ENCODE results near the gene PIWIL4.
"Not testable (repeated sequence)": the region's sequence is repeated elsewhere in the genome, so short reads cannot be mapped to it uniquely, and the experiment has no call there.

PIWIL4 gene

DNA sequence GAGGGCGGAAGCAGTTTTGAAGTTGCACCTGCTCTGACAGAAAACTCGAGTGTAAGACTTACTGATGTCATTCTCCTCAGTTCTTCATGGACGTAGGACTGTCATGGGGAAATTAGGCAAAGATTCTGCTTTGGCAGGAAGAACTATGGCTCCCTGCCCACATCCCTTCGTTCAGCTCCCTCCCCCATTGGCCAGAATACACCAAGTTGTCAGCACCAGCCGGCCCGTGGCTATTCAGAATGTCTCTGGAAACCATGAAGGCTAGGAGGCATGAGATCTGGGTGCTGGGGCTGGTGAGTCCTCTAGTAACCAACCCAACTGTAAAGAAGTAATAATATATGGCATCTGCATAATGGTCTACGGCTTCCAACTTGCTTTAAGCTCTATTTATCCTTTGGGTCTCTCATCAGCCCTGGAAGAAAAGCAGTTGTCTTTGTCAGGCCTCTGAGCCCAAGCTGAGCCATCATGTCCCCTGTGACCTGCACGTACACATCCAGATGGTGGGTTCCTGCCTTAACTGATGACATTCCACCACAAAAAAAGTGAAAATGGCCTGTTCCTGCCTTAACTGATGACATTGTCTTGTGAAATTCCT, 74.1 kb downstream of the PIWIL4 start:
- ChIA-PET CTCF (no interaction called here), POLR2A (no interaction called here)
- TF ChIP-seq FOXM1 (IDR thresholded peaks at IDR 0.05; ENCODE audit: borderline replicate concordance): no peak
- TF ChIP-seq ZNF384 (IDR thresholded peaks at IDR 0.05): no peak
- no peak for TF ChIP-seq HDGF (IDR thresholded peaks at IDR 0.05; ENCODE audit: borderline replicate concordance)
- no peak for TF ChIP-seq BHLHE40 (IDR thresholded peaks at IDR 0.05; ENCODE audit: borderline replicate concordance)
- TF ChIP-seq, protein P1, sequence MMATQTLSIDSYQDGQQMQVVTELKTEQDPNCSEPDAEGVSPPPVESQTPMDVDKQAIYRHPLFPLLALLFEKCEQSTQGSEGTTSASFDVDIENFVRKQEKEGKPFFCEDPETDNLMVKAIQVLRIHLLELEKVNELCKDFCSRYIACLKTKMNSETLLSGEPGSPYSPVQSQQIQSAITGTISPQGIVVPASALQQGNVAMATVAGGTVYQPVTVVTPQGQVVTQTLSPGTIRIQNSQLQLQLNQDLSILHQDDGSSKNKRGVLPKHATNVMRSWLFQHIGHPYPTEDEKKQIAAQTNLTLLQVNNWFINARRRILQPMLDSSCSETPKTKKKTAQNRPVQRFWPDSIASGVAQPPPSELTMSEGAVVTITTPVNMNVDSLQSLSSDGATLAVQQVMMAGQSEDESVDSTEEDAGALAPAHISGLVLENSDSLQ (IDR thresholded peaks at IDR 0.05): no peak
- TF ChIP-seq SP1 (IDR thresholded peaks at IDR 0.05): no peak
- TF ChIP-seq FOXA1 (IDR thresholded peaks at IDR 0.05): no peak
- TF ChIP-seq ARNT (IDR thresholded peaks at IDR 0.05): no peak
- TF ChIP-seq L3MBTL2 (conservative IDR thresholded peaks at IDR 0.05): no peak
- no peak for TF ChIP-seq NFRKB (IDR thresholded peaks at IDR 0.05)
- TF ChIP-seq FOXK2 (IDR thresholded peaks at IDR 0.05): no peak
- TF ChIP-seq TARDBP (IDR thresholded peaks at IDR 0.05): no peak
- TF ChIP-seq LEF1 (IDR thresholded peaks at IDR 0.05; ENCODE audit: borderline replicate concordance): no peak
- TF ChIP-seq CTBP1 (IDR thresholded peaks at IDR 0.05; ENCODE audit: borderline replicate concordance): no peak
- no peak for TF ChIP-seq SUZ12 (IDR thresholded peaks at IDR 0.05)
- no peak for TF ChIP-seq ELF4 (IDR thresholded peaks at IDR 0.05)
- DNase-seq (ENCODE audit: extremely low spot score): no peak

DNA sequence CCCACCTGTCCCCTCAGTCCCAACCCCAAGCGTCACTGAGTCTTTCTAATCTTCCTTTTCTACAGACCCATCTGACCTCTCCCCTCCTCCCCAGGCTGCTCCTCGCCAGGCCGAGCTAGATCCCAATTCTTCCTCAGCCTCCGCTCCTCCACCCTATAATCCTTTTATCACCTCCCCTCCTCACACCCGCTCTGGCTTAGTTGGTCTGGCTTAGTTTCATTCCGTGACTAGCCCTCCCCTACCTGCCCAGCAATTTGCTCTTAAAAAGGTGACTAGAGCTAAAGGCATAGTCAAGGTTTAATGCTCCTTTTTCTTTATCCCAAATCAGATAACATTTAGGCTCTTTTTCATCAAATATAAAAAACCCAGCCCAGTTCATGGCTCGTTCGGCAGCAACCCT, 76.0 kb downstream of the PIWIL4 start:
- CTCF ChIA-PET; DNase-seq (ENCODE audit: extremely low spot score); POLR2A ChIA-PET: not testable (repeated sequence)

DNA sequence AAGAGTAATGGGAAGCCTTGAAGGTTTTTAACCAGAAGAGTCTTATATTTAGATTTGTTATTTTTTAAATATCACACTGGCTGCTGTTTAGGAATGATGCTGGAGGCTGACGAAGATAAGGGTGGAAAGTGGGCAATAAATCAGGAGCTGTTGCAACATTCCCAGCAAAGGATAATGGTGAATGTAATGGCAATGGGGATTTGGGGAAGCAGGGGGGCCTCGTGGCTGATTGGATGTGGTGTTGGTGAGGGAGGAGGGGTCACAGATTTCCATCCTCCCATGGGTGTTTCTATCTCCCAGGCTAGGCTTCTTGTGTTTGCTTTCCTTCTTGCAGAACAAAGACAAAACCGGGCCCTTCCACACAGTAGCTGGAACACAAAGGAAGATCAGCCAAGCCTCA, 80.8 kb downstream of the PIWIL4 start:
- CTCF ChIA-PET: no interaction called here
- TF ChIP-seq ELF4 (IDR thresholded peaks at IDR 0.05) (no peak), FOXK2 (IDR thresholded peaks at IDR 0.05) (no peak), FOXA1 (IDR thresholded peaks at IDR 0.05) (no peak), CTBP1 (IDR thresholded peaks at IDR 0.05; ENCODE audit: borderline replicate concordance) (no peak), SUZ12 (IDR thresholded peaks at IDR 0.05) (no peak), LEF1 (IDR thresholded peaks at IDR 0.05; ENCODE audit: borderline replicate concordance) (no peak), FOXM1 (IDR thresholded peaks at IDR 0.05; ENCODE audit: borderline replicate concordance) (no peak), BHLHE40 (IDR thresholded peaks at IDR 0.05; ENCODE audit: borderline replicate concordance) (no peak), TARDBP (IDR thresholded peaks at IDR 0.05) (no peak), NFRKB (IDR thresholded peaks at IDR 0.05) (no peak), ARNT (IDR thresholded peaks at IDR 0.05) (no peak), ZNF384 (IDR thresholded peaks at IDR 0.05) (no peak), L3MBTL2 (conservative IDR thresholded peaks at IDR 0.05) (no peak), SP1 (IDR thresholded peaks at IDR 0.05) (no peak), HDGF (IDR thresholded peaks at IDR 0.05; ENCODE audit: borderline replicate concordance) (no peak)
- TF ChIP-seq, protein P1 (IDR thresholded peaks at IDR 0.05): no peak
- POLR2A ChIA-PET: no interaction called here
- DNase-seq (ENCODE audit: extremely low spot score): no peak

DNA sequence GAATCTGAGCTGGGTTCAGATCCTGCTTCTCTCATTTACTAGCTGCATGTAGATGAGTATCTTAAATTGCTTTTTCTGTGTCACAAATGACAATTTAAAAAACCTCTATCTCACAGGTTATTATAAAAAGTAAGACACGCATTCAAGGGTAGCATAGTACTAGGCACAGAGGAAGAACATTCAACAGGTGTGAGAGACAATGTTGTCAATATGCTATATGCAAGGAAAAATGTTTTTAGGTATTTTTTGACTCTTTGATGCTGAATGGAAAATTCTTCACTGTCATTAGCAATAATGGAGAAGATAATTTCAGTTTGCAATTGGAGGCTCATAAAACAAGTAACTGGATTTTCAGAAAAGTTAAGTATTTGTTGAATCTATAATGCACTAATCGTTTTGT, 81.6 kb downstream of the PIWIL4 start:
- ChIA-PET POLR2A (no interaction called here), CTCF (no interaction called here)
- DNase-seq (ENCODE audit: extremely low spot score): no peak
- TF ChIP-seq FOXK2 (IDR thresholded peaks at IDR 0.05) (no peak), FOXM1 (IDR thresholded peaks at IDR 0.05; ENCODE audit: borderline replicate concordance) (no peak), ARNT (IDR thresholded peaks at IDR 0.05) (no peak), NFRKB (IDR thresholded peaks at IDR 0.05) (no peak), LEF1 (IDR thresholded peaks at IDR 0.05; ENCODE audit: borderline replicate concordance) (no peak), L3MBTL2 (conservative IDR thresholded peaks at IDR 0.05) (no peak), SP1 (IDR thresholded peaks at IDR 0.05) (no peak), SUZ12 (IDR thresholded peaks at IDR 0.05) (no peak), TARDBP (IDR thresholded peaks at IDR 0.05) (no peak), BHLHE40 (IDR thresholded peaks at IDR 0.05; ENCODE audit: borderline replicate concordance) (no peak), ELF4 (IDR thresholded peaks at IDR 0.05) (no peak), CTBP1 (IDR thresholded peaks at IDR 0.05; ENCODE audit: borderline replicate concordance) (no peak), ZNF384 (IDR thresholded peaks at IDR 0.05) (no peak), HDGF (IDR thresholded peaks at IDR 0.05; ENCODE audit: borderline replicate concordance) (no peak), FOXA1 (IDR thresholded peaks at IDR 0.05) (no peak)
- TF ChIP-seq, protein P1 (IDR thresholded peaks at IDR 0.05): no peak

DNA sequence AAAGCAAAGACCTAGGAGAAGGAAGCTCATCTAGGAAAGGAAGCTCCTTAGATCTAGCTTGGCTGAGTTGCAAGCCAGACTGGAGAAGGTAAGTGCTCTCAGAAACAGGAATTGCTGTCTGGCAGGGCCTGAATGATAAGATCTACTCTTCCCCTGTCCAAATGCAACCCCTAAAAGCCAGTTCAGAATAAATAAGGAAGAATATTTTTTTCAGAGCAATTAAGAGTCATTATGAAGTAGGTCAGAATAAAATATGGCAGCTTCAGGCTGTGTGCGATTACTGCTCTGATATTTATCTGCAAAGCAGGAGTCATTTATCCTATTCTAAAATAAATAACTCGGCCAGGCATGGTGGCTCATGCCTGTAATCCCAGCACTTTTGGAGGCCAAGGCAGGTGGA, 82.1 kb downstream of the PIWIL4 start:
- POLR2A ChIA-PET: no interaction called here
- no peak for DNase-seq (ENCODE audit: extremely low spot score)
- CTCF ChIA-PET: no interaction called here
- TF ChIP-seq FOXA1 (IDR thresholded peaks at IDR 0.05): no peak
- no peak for TF ChIP-seq SUZ12 (IDR thresholded peaks at IDR 0.05)
- TF ChIP-seq L3MBTL2 (conservative IDR thresholded peaks at IDR 0.05): no peak
- TF ChIP-seq HDGF (IDR thresholded peaks at IDR 0.05; ENCODE audit: borderline replicate concordance): no peak
- TF ChIP-seq FOXM1 (IDR thresholded peaks at IDR 0.05; ENCODE audit: borderline replicate concordance): no peak

DNA sequence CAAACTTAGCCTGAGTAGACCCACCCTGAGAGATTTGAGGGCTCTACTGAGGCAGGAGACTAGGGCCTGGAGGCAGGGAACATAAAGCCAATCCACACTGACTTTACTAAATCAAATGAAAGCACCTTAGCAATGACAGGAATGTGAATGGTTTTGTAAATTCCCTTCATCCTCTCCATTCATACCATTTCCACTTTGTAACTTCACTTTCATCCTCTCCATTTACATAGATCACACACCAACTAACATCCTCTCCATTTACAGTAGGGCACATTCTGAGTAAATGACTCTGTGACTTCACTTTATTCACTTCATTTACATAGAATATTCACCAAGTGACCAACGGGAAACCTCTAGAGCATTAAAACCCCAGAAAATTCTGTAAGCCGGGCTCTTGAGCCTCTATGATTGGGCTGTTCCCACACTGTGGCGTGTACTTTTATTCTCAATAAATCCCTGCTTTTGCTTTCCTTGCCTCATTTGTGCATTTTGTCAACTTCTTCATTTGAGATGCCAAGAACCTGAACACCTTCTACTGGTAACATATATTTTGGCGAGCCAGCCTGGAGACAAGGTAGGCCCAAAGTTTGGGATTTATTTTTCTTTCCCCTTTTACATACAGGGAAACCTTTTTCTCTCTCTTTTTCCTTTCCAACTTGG, 82.9 kb downstream of the PIWIL4 start:
- TF ChIP-seq ARNT (IDR thresholded peaks at IDR 0.05) (no peak), LEF1 (IDR thresholded peaks at IDR 0.05; ENCODE audit: borderline replicate concordance) (no peak), ZNF384 (IDR thresholded peaks at IDR 0.05) (no peak), CTBP1 (IDR thresholded peaks at IDR 0.05; ENCODE audit: borderline replicate concordance) (no peak), FOXM1 (IDR thresholded peaks at IDR 0.05; ENCODE audit: borderline replicate concordance) (no peak), TARDBP (IDR thresholded peaks at IDR 0.05) (no peak), SP1 (IDR thresholded peaks at IDR 0.05) (no peak), ELF4 (IDR thresholded peaks at IDR 0.05) (no peak), NFRKB (IDR thresholded peaks at IDR 0.05) (no peak), FOXA1 (IDR thresholded peaks at IDR 0.05) (no peak), SUZ12 (IDR thresholded peaks at IDR 0.05) (no peak), FOXK2 (IDR thresholded peaks at IDR 0.05) (no peak), BHLHE40 (IDR thresholded peaks at IDR 0.05; ENCODE audit: borderline replicate concordance) (no peak), HDGF (IDR thresholded peaks at IDR 0.05; ENCODE audit: borderline replicate concordance) (no peak), L3MBTL2 (conservative IDR thresholded peaks at IDR 0.05) (no peak)
- TF ChIP-seq, protein P1 (IDR thresholded peaks at IDR 0.05): no peak
- ChIA-PET POLR2A (no interaction called here), CTCF (no interaction called here)
- no peak for DNase-seq (ENCODE audit: extremely low spot score)

Data from HEK293T (cell line).